COLO668 (cell line): ENCODE measurements around the gene SCGB1A1.

ENCODE experiments used
- DNase-seq: peaks from one replicate; lab custom pipeline; 2025; ENCODE audit not compliant: unreplicated experiment; lab: John Stamatoyannopoulos, UW

The SCGB1A1 gene

DNA sequence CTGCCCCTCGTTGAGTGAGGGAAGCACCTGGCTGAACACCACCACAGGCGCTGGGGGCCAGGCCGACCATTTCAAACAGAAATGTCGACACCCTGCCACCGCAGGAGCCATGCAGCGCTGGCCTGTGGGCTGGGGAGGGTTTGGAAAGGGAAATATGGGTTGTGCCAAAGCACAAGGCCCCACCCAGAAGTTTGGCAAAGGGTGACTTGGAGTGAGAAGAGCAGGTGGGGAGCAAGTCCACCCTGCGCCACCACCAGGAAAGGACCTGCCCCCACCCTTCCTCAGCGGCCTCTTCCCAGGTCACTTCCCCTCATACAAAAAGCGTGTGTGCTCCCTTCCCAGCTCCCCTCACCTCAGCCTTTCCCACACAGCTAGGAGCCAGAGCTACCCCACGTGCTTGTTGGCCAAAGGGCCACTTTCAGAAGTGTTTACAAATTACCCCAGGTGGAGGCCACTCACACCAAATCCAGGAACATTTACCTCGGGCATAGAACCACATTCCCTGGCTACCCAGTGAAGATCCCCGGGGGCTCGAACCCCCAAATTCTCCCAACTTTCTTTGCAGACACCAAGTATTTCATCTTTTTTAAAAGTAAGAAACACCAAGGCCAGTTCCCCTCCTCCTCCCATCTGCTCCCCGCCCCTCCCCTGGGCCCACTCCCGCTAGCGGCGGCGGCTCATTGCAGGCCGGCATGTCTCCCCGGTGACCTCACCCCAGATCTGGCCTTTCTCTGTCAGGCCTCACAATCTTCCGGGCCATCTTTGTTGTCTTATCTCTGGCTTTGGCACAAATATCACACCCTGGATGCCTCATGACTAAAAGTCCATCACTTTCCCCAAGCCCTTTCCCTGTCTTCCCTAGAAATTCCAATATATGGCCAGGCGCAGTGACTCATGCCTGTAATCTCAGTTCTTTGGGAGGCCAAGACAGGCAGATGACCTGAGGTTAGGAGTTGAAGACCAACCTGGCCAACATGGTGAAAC is 20.5 kb upstream of the SCGB1A1 start:
- DNase-seq: no peak

DNA sequence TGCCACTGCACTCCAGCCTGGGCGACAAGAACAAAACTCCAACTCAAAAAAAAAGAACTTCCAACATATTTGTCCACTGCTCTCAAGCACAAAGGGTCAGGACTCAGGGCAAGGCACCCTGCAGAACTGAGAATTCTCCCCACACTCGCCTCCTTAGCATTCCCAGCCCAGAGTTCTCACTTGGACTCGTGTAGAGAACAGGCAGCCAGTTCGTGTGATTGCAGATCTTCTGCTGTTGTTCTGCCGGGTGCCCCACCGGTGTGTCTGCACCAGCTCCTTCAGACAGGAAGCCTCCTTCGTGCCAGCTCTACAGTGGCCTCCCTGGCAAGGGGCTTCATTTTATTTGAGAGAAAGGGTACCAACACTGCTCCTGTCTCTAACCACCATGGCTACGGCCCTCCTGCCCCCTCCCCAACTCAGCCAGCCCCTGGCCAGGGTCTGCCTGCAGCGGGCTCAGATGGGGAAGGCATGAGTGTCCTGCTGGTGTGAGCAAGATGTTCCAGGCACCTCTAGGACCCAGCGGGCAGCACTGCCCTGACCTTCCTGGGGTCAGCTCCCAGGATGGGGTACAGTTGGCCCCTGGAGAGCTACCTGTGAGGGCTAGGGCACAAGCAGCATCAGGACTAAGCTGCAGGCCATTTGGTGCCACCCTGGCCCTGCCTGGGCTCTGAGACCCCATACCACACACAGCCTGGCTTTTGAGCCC is 19.5 kb upstream of the SCGB1A1 start:
- no peak for DNase-seq

DNA sequence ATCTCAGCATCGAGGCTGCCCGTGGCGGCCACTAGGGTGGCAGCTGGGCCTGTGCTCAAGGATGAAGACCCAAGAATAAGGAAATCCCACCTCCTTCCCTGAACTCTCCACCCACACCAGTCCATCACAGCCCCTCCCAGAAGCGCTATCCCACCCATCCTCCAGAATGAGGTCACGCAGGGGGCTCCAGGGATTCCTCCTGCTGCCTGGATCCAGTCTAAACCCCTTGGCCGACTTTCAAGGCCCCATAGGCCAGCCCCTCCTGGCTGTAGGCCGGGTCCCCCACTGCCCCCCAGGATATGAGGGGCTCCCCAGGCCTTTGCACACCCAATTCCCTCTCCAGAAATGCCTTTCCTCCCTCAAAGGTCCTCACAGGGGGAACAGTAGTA is 19.0 kb upstream of the SCGB1A1 start:
- no peak for DNase-seq

DNA sequence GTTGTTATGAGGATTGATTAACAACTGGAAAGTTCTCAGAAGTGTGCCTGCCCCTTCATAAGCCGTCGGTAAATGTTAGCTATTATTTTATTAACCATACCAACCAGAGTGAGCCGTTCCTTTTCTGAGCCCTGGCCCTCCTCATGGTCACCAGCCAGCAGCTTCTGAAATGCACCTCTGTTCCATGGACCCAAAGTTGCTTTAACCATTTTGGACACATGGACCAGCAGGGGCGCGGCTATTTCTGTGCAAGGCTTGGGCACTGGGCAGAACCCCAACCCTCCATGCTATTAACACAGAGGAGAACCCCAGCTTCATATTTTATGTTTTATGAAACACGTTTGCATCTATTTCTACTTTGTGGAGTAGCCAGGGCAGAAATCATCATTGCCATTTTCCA is 18.6 kb upstream of the SCGB1A1 start:
- DNase-seq: no peak

DNA sequence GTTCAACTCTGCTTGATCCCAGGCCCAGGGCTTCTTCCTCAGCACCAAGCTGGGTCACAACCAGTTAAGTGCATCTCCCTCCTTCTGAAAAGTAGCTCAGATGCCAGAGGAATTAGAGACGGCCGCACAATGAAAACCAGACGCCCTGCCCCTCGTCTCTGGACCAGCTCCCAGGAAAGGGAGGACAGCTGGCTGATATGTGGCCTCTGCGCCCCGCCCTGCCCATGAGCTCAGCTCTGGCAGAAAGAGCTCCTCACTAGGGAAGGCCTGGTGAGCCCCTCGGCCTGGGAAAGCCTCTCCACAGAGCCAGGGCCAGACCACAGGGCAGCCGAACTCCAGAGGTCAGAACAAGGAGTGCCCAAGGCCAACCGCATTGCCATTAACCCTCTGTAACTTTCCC is 18.1 kb upstream of the SCGB1A1 start:
- no peak for DNase-seq

DNA sequence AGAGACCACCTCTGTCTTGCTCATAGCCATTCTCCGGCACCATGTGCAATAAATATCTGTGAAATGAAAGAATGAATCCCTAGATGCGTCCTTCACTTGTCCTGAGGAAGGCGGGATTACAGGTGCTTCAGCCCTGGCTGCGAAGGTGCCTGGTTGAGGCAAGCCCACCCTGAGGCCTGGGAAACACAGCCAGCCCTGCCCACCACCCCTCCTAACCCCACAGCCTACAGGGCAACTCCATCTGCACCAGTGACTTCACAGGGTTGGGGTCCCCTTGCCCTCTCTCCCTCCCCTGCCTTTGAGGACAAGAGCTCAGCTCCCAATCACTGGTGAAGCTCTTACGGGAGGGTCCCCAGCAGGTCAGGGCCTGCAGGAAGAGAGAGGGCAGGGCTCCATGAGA is 17.5 kb upstream of the SCGB1A1 start:
- no peak for DNase-seq

DNA sequence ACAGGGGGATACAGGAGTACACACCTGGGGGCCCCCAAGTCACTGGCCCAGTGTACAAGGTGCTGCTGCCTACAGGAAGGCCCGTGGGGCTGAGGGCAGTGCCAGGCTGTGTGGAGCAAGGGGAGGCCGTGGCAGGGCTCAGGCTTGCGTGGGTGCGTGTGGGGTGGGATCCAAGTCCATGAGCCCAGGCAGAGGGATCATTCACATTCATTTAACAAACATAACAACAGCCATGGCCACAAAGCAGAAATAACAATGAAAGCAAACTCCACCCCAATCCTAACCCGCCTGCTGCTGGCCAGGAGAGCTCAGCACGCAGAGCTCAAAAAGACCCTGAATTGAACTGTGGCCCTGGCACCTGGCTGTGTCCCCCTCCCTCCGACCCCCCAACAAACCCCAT is 17.0 kb upstream of the SCGB1A1 start:
- DNase-seq: no peak

DNA sequence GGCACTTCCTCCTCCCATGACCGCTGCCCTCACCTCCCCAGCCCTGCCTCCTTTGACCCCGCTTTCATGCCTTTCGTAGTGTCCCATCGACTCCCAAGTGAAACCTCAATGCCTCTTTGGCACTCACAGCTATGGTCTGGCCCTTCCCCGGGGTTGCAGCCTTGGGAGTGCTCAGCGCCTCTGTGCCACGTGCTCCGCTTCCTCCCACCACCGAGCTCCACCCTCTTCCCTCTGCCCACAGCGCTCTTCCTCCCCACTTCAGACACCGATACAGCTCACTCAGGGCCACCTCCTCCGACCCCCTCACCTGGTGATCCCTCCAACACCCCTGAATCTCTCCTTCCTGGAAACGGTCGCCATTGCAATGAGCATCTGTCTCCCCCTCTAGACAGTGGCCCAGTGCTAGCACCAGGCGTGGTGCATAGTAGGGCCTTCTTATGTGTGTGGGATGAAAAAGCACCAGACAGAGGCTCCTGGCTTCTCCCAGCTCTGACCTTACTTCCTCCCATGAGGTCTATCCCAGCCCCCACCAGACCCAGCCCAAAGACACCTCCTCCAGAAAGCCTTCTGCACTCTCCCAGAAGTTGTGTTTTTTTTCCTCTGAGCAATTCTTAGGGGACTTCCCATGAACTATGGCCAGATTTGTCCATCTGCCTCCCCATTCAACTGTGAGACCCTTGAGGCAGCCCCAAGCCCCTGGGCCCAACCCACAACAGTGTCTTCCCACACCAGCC is 16.4 kb upstream of the SCGB1A1 start:
- DNase-seq: no peak

DNA sequence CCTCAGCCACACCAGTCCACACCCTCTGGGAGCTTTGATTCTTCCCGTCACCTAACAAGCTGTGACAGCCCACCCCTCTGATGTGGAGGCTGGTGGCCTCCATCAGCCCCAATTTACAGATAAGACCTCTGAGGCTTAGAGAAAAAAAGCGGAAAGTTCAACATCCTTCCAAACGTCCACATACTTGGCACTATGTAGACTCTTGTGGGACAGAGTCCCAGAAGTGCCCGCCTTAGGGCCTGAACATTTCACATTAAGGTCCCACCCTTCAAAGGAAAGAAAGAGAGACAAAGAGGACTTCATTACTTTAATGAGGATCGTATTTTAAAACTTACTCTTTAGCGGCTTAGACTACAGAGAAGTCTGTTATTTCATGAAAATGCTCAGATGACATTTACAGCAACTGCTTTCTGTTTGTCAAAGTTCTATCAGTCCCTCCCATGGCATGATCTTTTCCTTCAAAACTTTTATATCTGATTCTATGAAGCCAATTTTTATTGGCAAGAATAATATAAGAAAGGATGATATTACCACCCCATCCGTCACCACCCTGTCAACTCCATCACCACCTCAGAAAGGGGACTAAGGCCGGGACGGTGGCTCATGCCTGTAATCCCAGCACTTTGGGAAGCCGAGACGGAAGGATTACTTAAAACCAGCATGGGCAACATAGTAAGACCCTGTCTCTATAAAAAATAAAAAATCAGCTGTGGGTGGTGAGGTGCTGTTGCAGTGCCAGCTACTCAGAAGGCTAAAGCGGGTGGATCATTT is 15.7 kb upstream of the SCGB1A1 start:
- no peak for DNase-seq

DNA sequence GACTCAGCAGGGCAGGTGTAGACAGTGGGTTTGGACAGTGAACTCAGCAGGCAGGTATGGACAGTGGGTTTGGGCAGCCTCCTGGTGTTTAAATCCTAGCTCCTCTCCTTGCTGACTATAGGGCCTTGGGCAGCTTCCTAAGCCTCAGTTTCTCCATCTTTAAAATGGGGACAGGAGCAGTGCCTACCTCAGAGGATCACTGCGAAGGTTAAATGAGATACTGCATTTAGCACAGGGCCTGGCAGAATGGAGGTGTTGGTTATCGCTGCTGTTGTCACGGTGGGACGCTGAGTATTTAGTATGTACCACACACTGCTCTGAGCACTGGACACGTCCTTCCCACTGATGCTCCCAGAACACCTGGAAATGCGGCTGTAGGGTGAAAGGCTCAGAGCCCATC is 14.4 kb upstream of the SCGB1A1 start:
- DNase-seq: no peak

DNA sequence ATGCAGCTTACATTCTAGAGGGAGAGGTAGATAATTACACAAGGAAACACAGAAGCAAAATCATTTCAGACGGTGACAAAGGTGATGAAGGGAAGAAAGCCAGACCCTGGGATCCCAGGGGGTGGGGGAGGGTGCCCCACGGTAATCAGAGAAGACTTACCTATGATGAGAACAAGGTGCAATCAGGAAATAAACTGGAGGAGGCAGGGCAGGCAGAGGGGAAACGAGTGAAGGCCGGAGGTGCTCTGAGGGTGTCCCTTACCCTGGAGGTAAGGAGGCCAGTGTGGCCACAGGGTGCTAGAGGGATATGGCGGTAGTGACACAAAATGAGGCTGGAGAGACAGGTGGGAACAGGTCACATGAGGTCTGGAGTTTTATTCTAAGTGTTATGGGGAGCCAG is 13.9 kb upstream of the SCGB1A1 start:
- peak; percentile 5 for DNase-seq

DNA sequence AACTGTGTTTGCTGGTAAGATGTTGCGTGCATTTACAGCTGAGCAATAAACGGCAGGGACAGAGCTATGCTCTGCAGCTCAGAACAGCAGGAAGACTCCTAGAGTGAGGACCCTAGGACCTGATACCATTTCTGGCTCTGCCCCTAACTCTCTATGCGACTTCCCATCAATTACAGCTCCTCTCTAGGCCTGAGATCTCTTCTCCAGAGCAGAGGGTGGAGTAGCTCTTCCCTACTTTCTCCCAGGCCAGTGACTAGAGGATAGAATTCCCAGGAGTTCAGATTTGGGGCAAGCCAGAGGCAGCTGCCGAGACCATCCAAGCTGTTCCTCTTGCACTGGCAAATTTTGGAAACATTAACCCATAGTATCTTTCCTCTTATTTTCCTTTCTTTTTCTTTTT is 12.8 kb upstream of the SCGB1A1 start:
- DNase-seq: no peak

DNA sequence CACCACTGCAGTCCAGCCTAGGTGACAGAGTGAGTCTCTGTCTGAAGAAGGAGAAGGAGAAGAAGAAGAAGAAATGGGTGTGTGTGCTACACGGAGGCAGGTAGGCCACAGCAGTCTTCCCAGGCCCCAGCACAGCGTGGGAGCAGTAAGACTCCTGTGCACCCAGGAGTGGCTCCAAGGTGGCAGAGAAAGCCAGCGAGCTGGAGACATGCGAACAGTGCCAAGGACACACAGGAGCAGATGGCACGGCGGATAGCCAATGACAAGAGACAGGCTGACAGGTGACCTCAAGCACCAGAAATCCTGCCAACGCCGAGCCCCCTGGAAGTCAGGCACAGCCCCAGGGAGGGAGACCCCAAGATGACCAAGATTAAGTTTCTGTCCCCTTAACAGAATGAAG is 9.0 kb upstream of the SCGB1A1 start:
- no peak for DNase-seq

DNA sequence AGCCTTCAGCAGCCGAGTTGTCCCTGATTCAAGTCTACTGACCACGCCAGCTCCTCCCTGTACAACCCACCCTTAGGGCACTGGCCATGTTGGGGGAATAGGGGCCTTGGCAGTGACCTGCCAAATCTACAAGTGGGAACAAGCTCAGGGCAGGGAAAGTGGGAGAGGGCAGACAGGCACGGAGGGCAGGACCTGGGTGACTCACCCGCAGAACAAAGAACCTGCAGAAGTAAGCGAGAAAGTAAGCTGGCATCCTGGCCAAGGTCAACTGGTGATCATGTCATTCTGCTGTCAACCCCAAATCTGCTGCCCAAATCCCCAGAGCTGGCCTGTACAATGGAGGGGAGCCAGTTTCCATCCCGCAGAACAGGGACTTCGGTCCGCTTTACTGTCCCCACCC is 7.9 kb upstream of the SCGB1A1 start:
- DNase-seq: no peak

DNA sequence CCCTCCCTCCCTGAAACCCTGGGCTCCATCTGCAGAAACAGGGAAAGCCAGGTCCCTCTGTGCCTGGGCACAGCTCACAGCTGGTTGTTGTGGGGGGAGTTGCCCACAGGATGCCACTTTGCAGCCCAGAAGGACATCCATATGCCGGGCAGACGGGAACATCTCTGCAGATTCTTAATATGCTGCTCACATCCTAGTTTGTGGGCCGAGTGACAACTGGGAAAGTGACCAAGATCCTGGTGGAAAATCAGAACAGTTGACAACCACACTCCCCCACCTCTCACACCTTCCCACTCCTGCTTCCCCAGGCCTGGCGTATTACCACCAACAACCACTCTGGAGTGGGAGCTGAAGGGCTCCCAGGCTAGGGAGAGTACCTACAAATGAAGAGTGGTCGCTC is 7.3 kb upstream of the SCGB1A1 start:
- no peak for DNase-seq

DNA sequence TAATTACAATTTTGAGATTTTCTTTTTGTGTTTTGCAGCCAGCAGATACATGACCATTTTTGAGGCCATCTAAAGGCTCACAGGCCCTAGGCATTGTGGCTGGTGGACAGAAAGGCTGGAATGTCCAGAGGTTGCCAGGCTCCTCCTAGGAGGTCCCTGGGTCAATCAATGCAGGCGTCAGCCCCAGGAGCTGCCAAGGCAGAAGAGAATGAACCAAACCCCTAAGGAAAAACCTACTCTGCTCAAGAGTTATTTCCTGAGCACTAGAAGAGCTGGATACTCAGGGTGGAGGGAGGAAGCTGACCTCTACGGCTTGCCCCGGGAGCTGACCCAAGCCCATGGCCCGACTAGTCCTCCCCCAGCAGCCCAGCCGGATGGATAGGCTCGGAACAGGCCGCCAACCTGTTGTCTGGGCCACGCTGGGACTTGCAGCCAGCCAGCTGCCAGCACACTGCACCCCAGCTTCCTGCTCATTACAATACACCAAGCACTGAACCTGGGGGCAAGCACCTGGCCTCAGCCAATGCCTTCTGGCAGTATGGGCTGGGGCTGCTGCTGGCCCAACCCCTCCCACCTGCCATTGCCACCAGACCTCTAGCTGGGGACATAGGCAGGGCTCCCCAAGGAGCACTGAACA is 5.7 kb upstream of the SCGB1A1 start:
- DNase-seq: peak; percentile 28

DNA sequence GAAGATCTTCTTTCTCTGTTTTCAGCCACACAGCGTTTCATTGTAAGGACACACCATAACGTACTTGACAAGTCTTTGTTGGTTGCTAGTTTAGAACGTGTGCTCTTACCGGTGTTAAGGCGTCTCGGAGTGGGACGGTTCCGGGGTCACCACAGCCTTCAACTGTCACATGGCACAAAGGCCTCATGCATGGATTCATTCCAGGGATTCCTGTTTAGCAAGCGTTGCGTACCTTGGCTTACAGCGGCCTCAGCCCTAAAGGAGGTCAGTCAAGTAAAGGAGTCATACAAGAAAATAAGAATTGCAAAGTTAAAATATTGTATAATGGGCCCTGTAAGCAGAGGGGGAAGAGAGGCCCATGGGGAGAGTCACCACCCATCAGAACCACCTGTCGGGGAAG is 2.2 kb upstream of the SCGB1A1 start:
- DNase-seq: no peak

DNA sequence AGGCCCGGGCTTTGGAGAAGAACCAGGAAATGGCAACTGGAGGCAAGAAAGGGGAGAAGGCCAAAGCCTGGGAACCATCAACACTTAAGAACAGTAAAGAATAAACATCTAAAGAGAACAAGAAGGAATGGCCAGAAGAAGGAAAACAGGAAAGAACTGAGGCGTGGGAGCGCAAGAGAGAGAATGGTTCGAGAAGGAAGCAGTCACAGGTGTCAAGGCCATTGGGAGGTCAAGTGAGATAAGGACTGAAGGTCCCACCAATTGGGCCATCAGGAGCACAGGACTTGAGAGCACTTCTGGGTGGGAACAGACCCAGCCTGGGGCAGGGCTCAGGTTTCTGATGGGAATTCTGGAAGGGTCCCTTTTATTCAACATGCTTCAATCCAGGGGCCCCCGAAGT is 697 bp upstream of the SCGB1A1 start:
- no peak for DNase-seq

DNA sequence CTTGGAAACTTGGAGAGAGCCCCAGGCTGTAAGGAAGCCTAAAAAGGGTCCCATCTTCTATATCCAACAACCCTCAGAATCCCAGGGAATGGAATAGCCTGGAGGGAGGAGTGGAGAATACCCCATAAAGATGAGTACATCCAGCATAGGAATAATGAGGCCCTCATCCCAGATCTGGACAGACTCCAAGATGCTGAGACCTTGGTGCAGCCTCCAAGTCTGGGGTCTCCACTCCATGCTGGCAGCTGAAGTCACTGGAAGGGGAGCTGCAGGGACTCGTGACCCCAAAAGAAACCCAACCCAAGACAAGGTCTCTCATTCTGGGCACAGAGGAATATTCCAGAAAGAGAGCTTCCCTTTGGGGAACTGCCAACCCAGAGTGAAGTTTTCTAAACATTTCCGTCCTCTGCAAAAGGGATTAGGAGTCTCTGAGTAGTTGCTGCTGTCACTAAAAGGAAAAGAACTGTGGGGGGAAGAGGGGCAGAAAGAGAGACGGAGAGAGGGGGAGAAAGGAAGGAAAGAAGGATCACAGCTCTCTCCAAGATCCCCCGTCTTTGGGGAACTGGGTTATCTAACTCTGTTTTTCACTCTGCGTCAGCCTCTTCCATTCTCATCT is 589 bp downstream of the SCGB1A1 start:
- no peak for DNase-seq

DNA sequence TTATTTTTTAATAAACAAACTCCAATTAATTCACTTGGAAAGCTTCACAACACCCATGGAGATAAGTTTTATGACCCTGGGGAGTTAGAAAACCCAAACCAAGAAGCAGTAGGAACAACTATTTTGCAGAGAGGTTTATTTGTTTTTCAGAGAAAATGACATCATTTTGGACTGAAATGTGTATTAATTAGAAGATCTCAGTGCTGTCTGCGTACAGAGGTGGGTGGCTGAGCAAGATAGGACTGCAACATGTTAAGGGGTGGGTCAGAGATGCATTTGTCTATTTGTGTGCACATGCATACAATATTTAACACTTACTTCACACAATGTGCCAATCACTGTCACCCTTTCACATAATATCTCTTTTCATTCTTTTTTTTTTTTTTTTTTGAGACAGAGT is 1.1 kb downstream of the SCGB1A1 start:
- no peak for DNase-seq
